Large intestine (tissue), 3 donors: Measurements from ENCODE around the gene C4B. TPM values are rescaled to one million over a fixed set of nuclear protein-coding genes. Genes with fewer than 3 reads are reported as not detected.
"Not testable (repeated sequence)": the region's sequence is repeated elsewhere in the genome, so short reads cannot be mapped to it uniquely, and the experiment has no call there.

Source experiments
- DNase-seq, 2 donors: peaks; one replicate each; pipeline versions ENCODE4 v3.0.0 to v3.0.0-alpha.2; 2013
- H3K27ac ChIP-seq: one replicate; pipeline ENCODE4 v1.5.1; 2013; ENCODE audit warnings: low read length
- H3K27me3 ChIP-seq: 2 replicates; pipeline ENCODE4 v1.6.1; 2013; ENCODE audit warnings: low read length; ENCODE audit not compliant: control insufficient read depth, insufficient read depth
- H3K36me3 ChIP-seq: 2 replicates; pipeline ENCODE4 v1.6.1; 2013; ENCODE audit warnings: low read length; ENCODE audit not compliant: control insufficient read depth, insufficient read depth
- H3K4me1 ChIP-seq: one replicate; pipeline ENCODE4 v1.6.1; 2013; ENCODE audit warnings: low read length; ENCODE audit not compliant: control insufficient read depth, insufficient read depth
- H3K4me3 ChIP-seq: one replicate; pipeline ENCODE4 v1.5.1; 2013; ENCODE audit warnings: low read length
- H3K9me3 ChIP-seq: one replicate; pipeline ENCODE4 v1.6.1; 2013; ENCODE audit warnings: mild to moderate bottlenecking, low read depth, low read length, moderate library complexity; ENCODE audit not compliant: control insufficient read depth
- WGBS: methylation state at CpG from one replicate; pipeline ENCODE4 v1.1.5; 2013; ENCODE audit warnings: low lambda C conversion rate; ENCODE audit not compliant: insufficient coverage; 5-methylcytosine and 5-hydroxymethylcytosine counted together
- polyA plus RNA-seq: library from polyadenylated mRNA; unstranded; fragments of 120-200 nt; gene quantifications from one replicate; pipeline ENCODE4 v1.2.1, GENCODE V29; 2013

Gene C4B
- polyA plus RNA-seq, 1 donor, result 91.2 TPM

- not testable (repeated sequence) for H3K27me3 ChIP-seq, H3K4me3 ChIP-seq, H3K4me1 ChIP-seq, DNase-seq, H3K27ac ChIP-seq
- no CpG with 5 or more reads among the region's 5 CpGs for WGBS
- Histone ChIP-seq H3K36me3 (peaks cover 15% of the 10 kb centered on the region), H3K9me3 (peaks cover 11% of the 10 kb centered on the region)
Measured at GRCh38 chr6:31980998-31981397, 33.6 kb upstream of the C4B start.

GRCh38 chr6:31981744-31982143 lies 32.9 kb upstream of the C4B start, which contains the start of gene C4A:
C4A (plus strand) TSS chr6:31982057; CDS start chr6:31982108, 51 bp downstream.
- not testable (repeated sequence) for H3K27ac ChIP-seq, H3K4me1 ChIP-seq, H3K9me3 ChIP-seq, DNase-seq, H3K27me3 ChIP-seq, H3K4me3 ChIP-seq
- no CpG with 5 or more reads among the region's 7 CpGs for WGBS
- peaks cover 15% of the 10 kb centered on the region for H3K36me3 ChIP-seq

- not testable (repeated sequence) for H3K27me3 ChIP-seq, H3K4me3 ChIP-seq, DNase-seq, H3K4me1 ChIP-seq, H3K36me3 ChIP-seq, H3K9me3 ChIP-seq, H3K27ac ChIP-seq
- WGBS, result no CpG with 5 or more reads among the region's 10 CpGs
Measured at GRCh38 chr6:31989363-31989762, 25.2 kb upstream of the C4B start.

- not testable (repeated sequence) for H3K36me3 ChIP-seq, H3K27ac ChIP-seq, H3K9me3 ChIP-seq, H3K4me3 ChIP-seq, H3K27me3 ChIP-seq, H3K4me1 ChIP-seq, DNase-seq
- WGBS, result no CpG with 5 or more reads among the region's 14 CpGs
Measured at GRCh38 chr6:31994421-31994820, 20.2 kb upstream of the C4B start.

GRCh38 chr6:31996385-31996784 lies 18.2 kb upstream of the C4B start:
- H3K9me3 ChIP-seq, H3K36me3 ChIP-seq, DNase-seq, H3K27me3 ChIP-seq, H3K27ac ChIP-seq, H3K4me1 ChIP-seq, H3K4me3 ChIP-seq: not testable (repeated sequence)
- WGBS, result no CpG with 5 or more reads among the region's 6 CpGs

- not testable (repeated sequence) for H3K27me3 ChIP-seq, H3K4me1 ChIP-seq, H3K27ac ChIP-seq, H3K4me3 ChIP-seq, H3K9me3 ChIP-seq, H3K36me3 ChIP-seq, DNase-seq
- WGBS, result no CpG with 5 or more reads among the region's 15 CpGs
Measured at GRCh38 chr6:32002546-32003268, 11.9 kb upstream of the C4B start.

GRCh38 chr6:32003301-32003700 lies 11.3 kb upstream of the C4B start:
- H3K36me3 ChIP-seq, H3K27ac ChIP-seq, H3K4me3 ChIP-seq, H3K4me1 ChIP-seq, DNase-seq, H3K27me3 ChIP-seq, H3K9me3 ChIP-seq: not testable (repeated sequence)
- no CpG with 5 or more reads among the region's 7 CpGs for WGBS

- H3K4me1 ChIP-seq, H3K27me3 ChIP-seq, H3K27ac ChIP-seq, H3K9me3 ChIP-seq, H3K4me3 ChIP-seq, DNase-seq, H3K36me3 ChIP-seq: not testable (repeated sequence)
- WGBS, result no CpG with 5 or more reads among the region's 4 CpGs
Measured at GRCh38 chr6:32004393-32004792, 10.2 kb upstream of the C4B start.

- DNase-seq, H3K4me3 ChIP-seq, H3K9me3 ChIP-seq, H3K27ac ChIP-seq, H3K4me1 ChIP-seq, H3K36me3 ChIP-seq, H3K27me3 ChIP-seq: not testable (repeated sequence)
- WGBS, result no CpG with 5 or more reads among the region's 13 CpGs
Measured at GRCh38 chr6:32004864-32005537, 9.6 kb upstream of the C4B start.

GRCh38 chr6:32005538-32005880 lies 9.1 kb upstream of the C4B start:
- WGBS, result no CpG with 5 or more reads among the region's 9 CpGs

GRCh38 chr6:32005991-32006529 lies 8.5 kb upstream of the C4B start:
- H3K27me3 ChIP-seq, H3K36me3 ChIP-seq, H3K4me3 ChIP-seq, H3K27ac ChIP-seq, DNase-seq, H3K9me3 ChIP-seq, H3K4me1 ChIP-seq: not testable (repeated sequence)
- WGBS, result no CpG with 5 or more reads among the region's 8 CpGs

More at GRCh38 chr6:32005538-32005880, 9.1 kb upstream of the C4B start:
- not testable (repeated sequence) for H3K27me3 ChIP-seq, H3K9me3 ChIP-seq, H3K27ac ChIP-seq, H3K4me1 ChIP-seq, H3K36me3 ChIP-seq, DNase-seq, H3K4me3 ChIP-seq
